HG03469 (cell line): ENCODE measurements around the gene CCDC116.
"Not testable (repeated sequence)": the region's sequence is repeated elsewhere in the genome, so short reads cannot be mapped to it uniquely, and the experiment has no call there.

Experiments
- ATAC-seq: cut with Tn5 transposase; IDR thresholded peaks from one replicate; pipeline ENCODE4 v1.9.1; 2021; ENCODE audit warnings: mild to moderate bottlenecking, moderate library complexity, moderate number of reproducible peaks; ENCODE audit not compliant: unreplicated experiment

The CCDC116 gene

DNA sequence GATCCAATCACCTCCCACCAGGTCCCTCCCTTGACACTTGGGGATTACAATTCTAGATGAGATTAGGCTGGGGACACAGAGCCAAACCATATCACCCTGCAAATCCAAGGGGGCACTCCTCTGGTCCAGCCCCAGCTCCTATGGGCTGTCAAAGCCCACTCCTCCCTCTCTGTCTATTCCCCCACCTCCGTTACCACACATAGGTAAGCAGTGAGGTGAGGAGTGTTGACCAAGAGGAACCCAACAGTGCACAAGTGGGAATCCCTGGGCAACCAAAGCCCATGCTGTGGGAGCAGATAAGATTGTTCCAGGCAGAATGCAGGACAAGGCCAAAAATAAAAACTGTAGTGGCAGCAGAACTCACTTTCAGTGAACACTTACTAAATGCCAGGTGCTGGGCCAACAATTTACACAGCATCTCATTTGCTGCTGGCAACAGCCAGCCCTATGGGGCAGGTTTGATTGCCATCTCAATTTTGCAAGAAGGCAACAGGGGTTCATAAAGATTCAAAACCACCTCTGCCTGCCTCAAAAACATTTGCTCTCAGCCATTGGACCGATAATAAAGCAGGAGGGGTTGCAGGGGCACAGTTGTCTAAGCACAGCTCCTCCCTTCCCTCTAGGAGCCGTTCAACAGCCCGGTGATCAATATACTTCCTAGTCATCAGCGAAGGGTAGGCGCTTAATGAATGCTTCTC is 18.4 kb downstream of the CCDC116 start:
- ATAC-seq = no peak

DNA sequence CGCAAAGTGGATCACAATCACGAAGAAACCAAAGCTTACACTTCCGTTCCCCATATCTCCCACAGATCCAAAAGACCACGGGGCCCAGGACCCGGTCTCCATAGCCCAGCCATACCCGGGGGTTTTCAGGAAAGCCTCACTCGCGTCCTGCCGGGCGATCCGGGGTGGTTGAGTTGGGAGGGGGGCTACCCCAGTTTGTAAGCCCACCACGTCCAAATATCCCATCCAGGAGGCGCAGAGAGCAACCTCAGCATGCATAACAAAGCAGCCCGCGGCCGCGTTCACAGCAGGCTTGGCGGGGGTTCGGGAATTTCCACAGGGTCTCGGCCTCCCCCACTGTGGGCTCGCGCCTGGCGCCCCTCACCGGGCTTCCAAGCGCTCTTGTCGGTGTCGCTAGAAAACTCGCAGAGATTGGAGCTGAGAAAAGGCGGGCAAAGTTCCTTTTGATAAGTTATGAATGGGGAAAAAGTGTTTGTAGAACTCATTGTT is 19.0 kb downstream of the CCDC116 start:
- no peak for ATAC-seq

DNA sequence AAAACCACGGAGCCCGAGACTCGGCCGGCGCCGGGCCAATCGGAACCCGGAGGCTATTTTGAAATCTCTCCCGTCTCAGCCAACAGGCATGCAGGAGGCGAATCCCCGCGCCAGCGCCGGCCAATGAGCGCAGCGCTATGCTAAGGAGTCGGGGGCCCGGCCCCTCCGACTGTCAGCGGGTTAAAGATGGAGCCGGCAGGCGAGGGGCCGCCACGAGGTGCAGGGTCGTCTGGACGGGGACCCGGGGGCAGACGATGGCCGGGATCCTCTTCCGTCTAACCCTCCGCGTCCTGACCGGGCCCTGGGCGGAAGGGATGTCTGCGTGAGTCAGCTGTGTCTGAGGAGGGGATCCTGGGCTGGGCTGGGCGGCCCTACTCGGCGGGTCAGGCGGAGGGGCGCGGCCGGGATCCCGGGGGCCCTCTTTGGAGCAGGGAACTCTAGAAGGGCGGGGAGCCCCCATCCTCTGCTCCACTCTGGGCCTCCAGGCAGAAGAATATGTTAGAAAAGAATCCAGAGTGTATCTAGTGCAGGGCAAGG is 19.5 kb downstream of the CCDC116 start:
- ATAC-seq = peak; percentile 80

DNA sequence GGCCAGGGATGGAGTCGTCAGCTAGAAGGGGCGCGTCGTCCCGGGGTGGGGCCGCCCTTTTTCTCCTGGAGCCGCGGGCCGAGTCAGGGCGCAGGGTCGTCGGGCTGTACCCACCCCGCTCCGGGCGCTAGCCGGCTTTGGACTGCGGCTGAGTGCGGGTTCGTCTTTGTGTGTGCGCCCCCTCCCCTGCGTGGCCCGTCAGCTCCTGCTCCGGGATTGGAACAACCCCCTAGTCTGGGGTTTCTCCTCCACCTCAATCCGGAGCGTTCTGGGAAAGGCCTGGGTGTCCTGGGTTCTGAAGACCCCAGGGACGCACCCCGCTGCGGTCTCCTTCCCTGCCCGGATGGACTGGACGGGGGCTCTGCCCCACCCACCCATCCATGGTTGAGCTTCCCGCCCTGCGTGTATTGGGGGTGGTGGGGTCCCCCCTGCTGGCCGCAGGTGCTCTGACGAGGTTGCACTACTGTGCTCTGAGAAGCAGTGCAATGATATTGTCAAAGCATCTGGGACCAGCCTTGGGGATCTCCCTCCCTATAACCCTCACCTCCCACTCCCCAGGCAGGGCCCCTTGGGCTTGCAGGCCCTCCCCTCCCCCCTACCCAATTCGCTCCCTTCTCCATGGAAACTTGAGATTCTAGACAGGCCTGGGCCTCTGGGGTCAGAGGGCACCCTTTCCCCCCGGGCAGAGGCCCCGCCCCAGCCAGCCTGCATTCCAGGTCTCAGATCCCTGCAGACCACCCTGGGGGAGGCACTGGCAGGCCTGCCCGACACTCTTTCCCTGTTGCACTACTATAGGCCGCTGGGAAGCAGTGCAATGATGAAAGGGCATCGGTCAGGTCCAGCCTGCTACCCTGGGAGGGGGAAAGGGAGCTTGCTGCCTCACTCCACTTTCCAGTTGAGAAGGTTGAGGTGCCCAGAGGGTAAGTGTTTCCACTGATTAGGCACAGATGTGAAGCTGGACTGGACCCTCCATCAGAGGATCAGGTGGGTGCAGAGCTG is 20.3 kb downstream of the CCDC116 start:
- no peak for ATAC-seq

DNA sequence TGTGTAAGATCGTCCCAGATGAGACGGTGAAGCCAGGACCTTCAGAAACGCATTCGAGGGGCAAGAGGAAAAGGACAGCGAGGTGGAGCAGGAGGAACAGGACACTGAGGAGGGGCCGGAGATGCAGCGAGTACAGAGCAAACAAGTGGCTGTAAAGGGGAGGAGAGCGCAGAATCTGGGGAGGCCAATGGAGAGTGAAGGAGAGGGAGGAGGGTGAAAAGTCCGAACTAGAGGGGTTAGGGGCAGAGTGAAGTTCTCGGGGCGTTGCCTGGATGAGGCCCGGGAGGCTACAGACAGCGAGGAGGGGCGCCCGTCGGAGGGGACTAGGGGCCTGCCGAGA is 24.4 kb downstream of the CCDC116 start:
- no peak for ATAC-seq

DNA sequence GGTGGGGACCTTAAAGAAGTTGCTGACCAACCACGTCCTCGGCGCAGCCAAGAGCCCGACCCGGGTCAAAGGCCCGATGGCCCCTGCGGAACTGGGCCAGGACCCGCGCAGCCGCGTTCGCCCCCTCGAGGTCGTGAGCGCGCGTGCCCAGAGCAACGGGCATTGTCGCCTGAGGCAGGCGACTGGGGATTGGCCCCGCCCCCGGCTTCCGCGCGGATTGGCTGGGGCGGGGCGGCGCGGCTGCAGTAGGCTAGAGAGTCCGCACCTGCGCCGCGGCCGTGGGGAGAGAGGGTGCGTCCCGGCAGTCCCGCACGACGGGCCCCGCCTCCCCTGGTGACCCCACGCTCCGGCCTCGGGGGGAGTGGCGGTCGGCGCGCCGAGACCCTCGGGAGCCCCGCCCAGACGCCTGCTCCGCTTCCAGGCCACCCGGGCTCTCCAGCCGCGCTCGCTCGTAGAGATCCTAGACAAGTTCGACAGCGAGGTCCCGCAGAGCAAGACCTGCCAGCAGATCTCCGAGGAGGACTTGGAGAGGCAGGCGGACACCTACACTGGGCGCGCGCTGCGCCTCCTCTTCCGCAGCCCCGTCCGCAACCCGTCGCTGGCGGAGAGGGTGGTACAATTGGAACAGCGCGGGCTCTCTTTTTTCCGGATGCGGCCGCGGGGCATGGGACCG is 24.9 kb downstream of the CCDC116 start:
- ATAC-seq = no peak

DNA sequence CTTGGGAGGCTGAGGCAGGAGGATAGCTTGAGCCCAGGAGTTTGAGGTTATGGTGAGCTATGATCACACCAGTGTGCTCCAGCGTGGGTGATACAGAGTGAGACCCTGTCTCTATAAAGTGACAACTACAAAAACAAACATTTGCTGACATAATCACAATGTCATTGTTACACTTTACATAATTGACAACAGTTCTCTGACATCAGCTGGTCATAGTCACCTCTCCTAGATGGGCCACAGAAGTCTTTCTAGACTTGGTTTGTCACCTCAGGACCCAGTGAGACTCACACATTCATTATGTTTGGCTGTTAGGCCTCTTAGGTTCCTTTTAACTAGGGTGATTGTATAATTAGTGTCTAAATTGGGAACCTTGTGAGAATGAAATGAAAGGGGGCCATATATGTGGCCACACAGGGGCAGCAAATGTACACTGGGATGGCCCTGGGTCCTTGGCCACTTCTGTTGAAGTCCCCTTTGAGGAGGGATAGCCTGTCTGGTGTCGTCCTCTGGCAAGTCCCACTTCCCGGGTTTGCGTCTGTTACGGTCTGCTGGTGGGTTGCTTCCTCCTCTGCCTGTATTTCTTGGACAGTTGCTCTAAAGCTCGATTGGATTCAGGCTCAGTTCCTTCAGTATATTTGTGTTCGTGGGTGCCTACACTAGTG is 27.4 kb downstream of the CCDC116 start:
- ATAC-seq = no peak

DNA sequence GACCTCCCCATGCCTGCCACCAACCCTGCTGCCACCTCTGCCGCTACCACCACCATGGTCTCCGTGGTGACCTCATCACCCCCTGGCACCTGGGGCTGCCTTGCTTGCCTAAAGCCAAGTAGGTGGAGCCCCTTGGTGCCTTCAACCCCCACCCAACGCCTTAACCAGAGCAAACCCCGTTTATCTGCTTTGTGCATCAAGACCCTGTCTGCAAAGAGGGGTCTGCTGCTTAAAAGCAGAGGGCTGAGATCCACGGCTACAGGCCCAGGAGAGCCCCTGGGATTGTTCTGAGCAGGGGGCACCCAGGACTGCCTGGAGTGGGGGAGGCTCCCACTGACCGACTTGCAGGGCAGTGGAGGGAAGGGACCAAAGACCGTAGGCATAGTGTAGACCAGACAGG is 28.3 kb downstream of the CCDC116 start:
- no peak for ATAC-seq

DNA sequence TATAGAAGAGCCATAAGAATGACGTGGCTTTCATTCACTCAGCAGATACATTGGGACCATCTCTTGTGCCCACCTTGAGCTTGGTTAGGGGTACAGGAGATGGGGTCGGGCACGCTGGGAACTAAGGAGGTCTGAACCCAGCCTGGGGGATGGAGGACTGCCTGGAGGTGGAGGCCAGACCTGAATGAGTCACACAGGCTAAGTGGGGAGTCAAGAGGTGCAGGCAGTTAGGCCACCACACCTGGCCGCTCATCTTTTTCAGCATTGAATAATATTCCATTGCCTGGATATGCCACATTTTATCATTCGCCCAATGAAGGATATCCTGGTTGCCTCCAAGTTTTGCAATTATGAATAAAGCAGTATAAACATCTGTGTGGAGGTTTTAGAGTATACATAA is 29.4 kb downstream of the CCDC116 start:
- ATAC-seq = no peak

DNA sequence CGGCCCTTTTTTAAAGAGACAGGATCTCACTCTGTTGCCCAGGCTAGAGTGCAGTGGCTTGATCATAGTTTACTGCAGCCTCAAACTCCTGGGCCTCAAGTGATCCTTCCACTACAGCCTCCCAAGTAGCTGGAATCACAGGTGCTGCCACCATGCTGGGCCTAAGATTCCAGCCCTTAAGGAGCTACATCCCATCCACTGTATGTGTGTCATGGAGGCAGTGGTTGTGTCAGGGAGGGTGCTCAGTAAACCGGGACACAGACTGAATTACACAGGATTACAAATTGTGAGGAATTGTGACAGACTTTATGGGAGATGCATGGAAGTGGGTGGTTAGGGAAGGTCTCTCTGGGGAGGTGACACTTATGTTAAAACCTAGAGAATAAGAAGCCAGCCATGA is 31.2 kb downstream of the CCDC116 start:
- no peak for ATAC-seq

DNA sequence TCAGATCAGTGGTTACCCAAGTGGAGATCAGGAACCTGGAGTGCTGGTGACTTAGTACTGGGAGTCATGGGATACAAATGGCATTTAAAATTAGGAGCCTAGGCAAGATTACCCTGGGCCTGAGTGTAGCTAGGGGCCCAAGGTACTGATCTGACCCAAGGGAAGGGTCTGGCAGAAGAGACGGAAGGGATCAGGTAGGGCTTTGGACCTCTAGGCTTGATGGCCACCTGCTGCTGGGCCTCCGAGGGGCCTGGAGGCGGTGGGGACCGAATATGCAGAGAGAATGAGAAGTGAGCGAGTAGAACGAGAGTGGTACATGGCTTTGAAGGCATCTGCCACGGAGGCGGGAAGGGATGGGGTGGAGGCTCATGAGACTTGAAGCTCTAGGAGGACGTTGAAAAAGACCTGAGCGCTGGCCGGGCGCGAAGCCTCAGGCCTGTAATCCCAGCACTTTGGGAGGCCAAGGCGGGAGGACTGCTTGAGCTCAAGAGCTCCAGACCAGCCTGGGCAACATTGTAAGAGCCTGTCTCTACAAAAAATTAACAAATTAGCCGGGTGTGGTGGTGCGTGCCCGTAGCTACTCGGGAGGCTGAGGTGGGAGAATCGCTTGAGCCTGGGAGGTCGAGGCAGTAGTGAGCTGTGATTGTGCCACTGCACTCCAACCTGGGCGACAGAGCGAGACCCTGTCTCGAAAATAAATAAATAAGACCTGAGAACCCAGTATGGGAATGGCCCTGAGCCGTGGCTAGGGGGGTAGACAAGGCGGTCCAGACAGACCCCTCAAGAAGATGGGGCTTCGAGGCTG is 32.7 kb downstream of the CCDC116 start:
- ATAC-seq = no peak

DNA sequence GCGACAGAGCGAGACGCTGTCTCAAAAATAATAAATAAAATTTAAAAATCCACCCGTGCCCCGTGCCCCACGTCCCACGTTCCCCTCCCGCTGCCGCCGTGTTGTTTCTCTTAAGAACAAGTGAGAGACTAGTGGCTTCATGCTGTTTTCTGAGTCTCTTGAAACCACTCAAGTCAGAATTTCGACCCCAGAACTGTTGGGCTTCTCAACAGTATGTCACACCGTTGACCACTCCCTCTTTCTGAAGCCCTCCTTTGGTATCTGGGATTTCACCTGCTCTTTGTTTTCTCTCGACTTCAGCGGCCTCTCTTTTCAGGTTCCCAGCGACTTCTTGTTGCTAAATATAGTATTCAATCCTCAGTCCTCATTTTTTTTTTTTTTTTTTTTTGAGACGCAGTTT is 34.2 kb downstream of the CCDC116 start:
- no peak for ATAC-seq

DNA sequence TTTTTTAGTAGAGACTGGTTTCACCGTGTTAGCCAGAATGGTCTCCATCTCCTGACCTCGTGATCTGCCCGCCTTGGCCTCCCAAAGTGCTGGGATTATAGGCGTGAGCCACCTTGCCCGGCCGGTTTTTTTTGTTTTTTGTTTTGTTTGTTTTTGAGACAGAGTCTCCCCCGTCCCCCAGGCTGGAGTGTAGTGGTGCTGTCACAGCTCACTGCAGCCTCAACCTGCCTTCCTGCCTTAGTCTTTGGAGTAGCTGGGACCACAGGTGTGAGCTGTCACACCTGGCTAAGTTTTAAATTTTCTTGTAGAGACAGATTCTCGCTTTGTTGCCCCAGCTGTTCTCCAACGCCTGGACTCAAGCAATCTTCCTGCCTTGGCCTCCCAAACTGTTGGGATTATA is 36.5 kb downstream of the CCDC116 start:
- no peak for ATAC-seq

DNA sequence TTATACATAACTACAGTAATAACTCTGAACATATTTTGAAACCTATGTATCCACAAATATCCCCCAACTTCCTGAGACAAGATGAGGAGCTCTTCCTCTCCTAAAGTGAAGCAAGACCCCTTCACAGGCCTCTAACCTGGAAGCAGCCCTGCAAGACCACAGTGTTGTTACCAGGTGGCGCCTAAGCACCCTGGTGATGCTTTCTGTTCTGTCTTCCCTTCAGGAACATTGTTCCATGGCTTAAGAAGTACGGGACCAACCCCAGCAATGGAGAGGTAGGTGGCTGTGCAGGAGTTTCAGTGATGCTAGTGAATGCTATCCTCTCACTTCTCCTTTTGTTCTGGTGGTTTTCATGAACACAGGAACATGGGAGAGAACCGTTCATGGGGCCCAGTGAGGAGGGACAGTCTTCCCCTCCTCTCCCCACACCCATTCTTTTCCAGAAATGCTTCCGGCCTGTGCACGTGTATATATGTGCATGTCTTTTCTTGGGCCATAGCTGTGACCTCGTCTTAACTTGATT is 39.6 kb downstream of the CCDC116 start:
- ATAC-seq = no peak

DNA sequence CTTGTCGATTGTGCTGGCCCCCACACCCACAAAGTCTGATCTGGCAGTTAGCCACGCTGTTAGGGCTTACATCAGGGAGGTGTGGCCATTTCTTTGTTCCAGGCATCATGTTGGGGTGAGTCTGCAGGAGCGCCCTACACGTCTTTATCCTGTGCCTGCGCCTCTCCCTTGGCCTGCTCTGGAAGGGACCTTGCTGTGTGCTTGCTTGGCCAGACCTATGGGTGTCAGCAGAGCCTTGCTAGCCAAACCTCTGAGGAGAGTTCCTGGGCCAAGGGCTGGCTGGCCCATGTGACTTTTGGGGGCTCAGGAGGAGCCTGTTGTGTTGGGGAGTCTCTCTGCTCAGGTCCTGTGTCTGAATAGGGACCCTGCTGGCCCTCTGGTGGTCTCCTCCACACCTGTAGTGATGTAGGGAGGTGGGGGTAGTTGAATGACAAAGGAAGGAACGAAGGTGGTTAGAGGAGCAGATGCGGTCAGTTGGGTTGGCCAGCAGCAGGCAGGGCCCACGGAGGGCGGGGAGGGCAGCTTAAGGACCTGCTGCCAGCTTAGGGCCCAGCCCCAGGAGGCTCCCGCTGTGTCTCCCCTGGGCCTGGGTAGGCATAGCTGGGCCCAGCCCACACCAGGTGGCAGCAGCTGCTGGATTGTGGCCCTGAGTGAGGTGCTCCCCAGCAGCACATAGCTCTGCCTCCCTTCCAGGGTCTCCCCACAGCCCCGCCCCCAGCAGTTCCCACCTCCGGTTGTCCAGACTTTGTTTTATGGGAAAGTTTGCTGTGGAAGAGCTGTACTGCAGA is 41.2 kb downstream of the CCDC116 start:
- ATAC-seq = no peak

DNA sequence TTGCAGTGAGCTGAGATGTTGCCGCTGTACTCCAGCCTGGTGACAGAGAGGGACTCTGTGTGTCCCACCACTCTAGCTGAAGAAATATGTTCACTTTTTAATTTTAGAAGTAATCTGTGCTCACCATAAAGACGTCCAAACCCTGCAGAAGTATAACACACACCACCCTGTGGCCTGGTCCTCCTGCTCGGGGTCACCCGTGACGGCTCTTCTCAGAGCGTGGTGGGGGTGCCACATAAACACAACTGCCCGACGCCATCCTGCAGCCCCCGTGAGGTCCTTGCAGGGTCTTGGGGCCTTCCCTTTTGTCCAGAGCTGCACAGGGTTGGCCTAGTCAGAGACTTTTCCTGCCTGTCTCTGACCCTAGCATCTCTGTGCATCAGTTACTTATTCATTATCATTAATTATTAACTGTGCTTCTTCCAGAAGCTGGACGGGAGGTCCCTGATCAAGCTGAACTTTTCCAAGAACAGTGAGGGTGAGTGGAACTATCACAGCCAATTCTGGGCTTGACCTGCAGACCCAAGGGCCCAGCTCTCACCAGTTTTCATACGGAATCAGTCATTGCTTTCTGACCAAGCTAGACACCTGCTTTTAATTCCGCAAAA is 42.2 kb downstream of the CCDC116 start:
- ATAC-seq = no peak

DNA sequence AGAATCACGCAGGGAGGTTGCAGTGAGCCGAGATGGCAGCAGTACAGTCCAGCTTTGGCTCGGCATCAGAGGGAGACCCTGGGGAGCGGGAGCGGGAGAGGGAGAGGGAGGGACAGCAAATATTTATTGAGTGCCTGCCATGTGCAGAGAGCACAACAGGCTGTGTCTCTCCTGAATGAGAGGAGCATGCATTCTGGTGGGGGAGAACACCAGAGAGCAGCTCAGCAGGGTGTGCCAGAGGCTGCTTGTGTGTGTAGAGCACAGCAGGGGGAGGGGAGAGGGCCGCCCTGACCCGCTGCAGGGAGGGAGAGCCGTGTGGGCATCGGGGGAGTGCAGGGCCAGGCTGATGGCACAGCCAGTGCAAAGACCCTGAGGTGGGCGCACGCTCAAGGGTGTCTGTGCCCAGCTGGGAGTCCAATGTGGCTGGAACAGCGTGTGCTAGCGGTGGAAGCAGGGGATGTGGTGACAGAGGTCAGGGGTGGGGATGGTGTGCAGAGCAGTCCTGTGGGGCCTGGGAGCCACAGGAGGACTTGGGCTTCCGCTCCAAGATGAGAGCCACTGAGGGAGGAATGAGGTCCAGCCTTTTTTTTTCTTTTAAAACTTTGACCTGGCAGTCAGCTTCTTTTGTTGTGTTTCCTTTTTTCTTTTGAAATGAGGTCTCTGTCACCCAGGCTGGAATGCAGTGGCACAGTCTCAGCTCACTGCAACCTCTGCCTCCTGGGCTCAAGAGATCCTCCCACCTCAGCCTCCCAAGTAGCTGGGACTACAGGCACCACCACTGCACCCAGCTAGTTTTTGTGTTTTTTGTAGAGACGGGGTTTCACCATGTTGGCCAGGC is 45.3 kb downstream of the CCDC116 start:
- ATAC-seq = no peak

DNA sequence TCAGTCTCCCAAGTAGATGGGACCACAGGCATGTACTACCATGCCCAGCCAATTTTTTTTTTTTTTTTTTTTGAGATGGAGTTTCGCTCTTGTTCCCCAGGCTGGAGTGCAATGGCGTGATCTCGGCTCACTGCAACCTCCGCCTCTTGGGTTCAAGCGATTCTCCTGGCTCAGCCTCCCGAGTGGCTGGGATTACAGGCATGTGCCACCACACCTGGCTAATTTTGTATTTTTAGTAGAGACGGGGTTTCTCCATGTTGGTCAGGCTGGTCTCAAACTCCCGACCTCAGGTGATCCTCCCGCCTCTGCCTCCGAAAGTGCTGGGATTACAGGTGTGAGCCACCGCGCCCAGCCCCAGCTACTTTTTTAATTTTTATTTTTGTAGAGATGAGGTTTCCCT is 46.3 kb downstream of the CCDC116 start:
- ATAC-seq = not testable (repeated sequence)
